ENCODE results near the gene VSIG10. TPM values are rescaled to one million over a fixed set of nuclear protein-coding genes. Genes with fewer than 3 reads are reported as not detected.
A peak's percentile ranks its signal among the peaks of the same experiment; 100 is the strongest.
"Not testable (repeated sequence)": the region's sequence is repeated elsewhere in the genome, so short reads cannot be mapped to it uniquely, and the experiment has no call there.

VSIG10 gene
- polyA plus RNA-seq, 3 donors = 20.5 to 24.8 (median 24.6) TPM

- DNase-seq (ENCODE audit: low read depth in 3 of 3, low spot score in 2 of 3) = no peak
Measured at GRCh38 chr12:118035190-118036041, 68.4 kb downstream of the VSIG10 start.

GRCh38 chr12:118034429-118035189, 69.2 kb downstream of the VSIG10 start:
- no peak for DNase-seq (ENCODE audit: low read depth in 3 of 3, low spot score in 2 of 3)

- DNase-seq (ENCODE audit: low read depth in 3 of 3, low spot score in 2 of 3) = no peak
Measured at GRCh38 chr12:118033902-118034301, 69.9 kb downstream of the VSIG10 start.

- DNase-seq (ENCODE audit: low read depth in 3 of 3, low spot score in 2 of 3) = no peak
Measured at GRCh38 chr12:118033323-118033722, 70.5 kb downstream of the VSIG10 start.

GRCh38 chr12:118032188-118032587, 71.6 kb downstream of the VSIG10 start:
- no peak for DNase-seq (ENCODE audit: low read depth in 3 of 3, low spot score in 2 of 3)

- DNase-seq (ENCODE audit: low read depth in 3 of 3, low spot score in 2 of 3) = no peak
Measured at GRCh38 chr12:118029166-118029565, 74.6 kb downstream of the VSIG10 start.

GRCh38 chr12:118025168-118025567, 78.6 kb downstream of the VSIG10 start:
- DNase-seq (ENCODE audit: low read depth in 3 of 3, low spot score in 2 of 3) = no peak

- no peak for DNase-seq (ENCODE audit: low read depth in 3 of 3, low spot score in 2 of 3)
Measured at GRCh38 chr12:118023301-118023860, 80.4 kb downstream of the VSIG10 start.

GRCh38 chr12:118022728-118023109, 81.1 kb downstream of the VSIG10 start:
- no peak for DNase-seq (ENCODE audit: low read depth in 3 of 3, low spot score in 2 of 3)

- DNase-seq (ENCODE audit: low read depth in 3 of 3, low spot score in 2 of 3) = not testable (repeated sequence)
Measured at GRCh38 chr12:118022097-118022727, 81.6 kb downstream of the VSIG10 start.

- no peak for DNase-seq (ENCODE audit: low read depth in 3 of 3, low spot score in 2 of 3)
Measured at GRCh38 chr12:118020036-118020435, 83.8 kb downstream of the VSIG10 start.

GRCh38 chr12:118017926-118018325, 85.9 kb downstream of the VSIG10 start:
- no peak for DNase-seq (ENCODE audit: low read depth in 3 of 3, low spot score in 2 of 3)

GRCh38 chr12:118016424-118017264, 87.2 kb downstream of the VSIG10 start, which contains the start of gene RFC5:
RFC5 (plus strand) TSS chr12:118016703; CDS start chr12:118016828, 125 bp downstream.
- DNase-seq (ENCODE audit: low read depth in 3 of 3, low spot score in 2 of 3) = peak; percentile 92 to 96 (median 93)

GRCh38 chr12:118015944-118016343, 87.9 kb downstream of the VSIG10 start:
- no peak for DNase-seq (ENCODE audit: low read depth in 3 of 3, low spot score in 2 of 3)

GRCh38 chr12:118015306-118015705, 88.5 kb downstream of the VSIG10 start:
- DNase-seq (ENCODE audit: low read depth in 3 of 3, low spot score in 2 of 3) = no peak

Other genes starting within 250 kb of the VSIG10 start
- under 1 TPM; 0.75 to 0.89 (median 0.89) TPM for gene KSR2, start 135.0 kb downstream of the VSIG10 start, polyA plus RNA-seq (ENCODE audit: insufficient read length in 3 of 3)
- 10 to 100 TPM; 33.9 to 35.3 (median 33.9) TPM for gene RFC5, start 87.3 kb downstream of the VSIG10 start, polyA plus RNA-seq (ENCODE audit: insufficient read length in 3 of 3)
- gene WSB2, start 42.8 kb downstream of the VSIG10 start, polyA plus RNA-seq (ENCODE audit: insufficient read length in 3 of 3) = 10 to 100 TPM; 52.1 to 53.2 (median 52.8) TPM
- gene PEBP1, start 32.1 kb upstream of the VSIG10 start, polyA plus RNA-seq (ENCODE audit: insufficient read length in 3 of 3) = 100 to 1,000 TPM; 315 to 320 (median 318) TPM